Effector CD4-positive, alpha-beta T cell (primary cell): ENCODE results near the gene CCL4.
"Not testable (repeated sequence)": the region's sequence is repeated elsewhere in the genome, so short reads cannot be mapped to it uniquely, and the experiment has no call there.

Experiments used
- DNase-seq: peaks from one replicate; pipeline ENCODE4 v3.0.0-alpha.2; 2020

CCL4 gene

DNA sequence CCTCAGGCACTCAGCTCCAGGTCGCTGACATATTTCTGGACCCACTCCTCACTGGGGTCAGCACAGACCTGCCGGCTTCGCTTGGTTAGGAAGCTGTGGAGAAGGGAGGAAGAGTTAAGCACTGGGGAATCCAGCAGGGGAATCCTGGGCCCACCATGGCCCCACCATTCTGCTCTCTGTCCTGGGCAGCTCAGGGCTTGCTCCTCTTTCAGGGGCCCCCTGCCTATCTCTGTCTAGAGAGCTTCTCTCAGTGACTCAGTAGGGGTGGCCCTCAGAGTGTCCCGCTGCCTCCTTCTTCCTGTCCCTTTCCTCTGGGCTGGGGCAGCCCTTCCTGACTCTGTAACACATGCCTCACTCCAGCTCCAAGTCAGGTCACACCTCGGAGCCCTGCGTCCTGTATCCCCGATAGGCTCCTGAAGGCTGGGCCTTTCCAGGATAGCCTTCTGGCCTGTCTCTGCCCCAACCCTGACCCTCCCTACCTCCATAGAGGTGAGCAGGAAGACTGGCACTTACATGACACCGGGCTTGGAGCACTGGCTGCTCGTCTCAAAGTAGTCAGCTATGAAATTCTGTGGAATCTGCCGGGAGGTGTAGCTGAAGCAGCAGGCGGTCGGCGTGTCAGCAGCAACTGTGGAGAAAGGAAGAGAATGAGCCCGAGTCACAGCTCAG, 14.8 kb upstream of the CCL4 start:
- DNase-seq, result no peak

DNA sequence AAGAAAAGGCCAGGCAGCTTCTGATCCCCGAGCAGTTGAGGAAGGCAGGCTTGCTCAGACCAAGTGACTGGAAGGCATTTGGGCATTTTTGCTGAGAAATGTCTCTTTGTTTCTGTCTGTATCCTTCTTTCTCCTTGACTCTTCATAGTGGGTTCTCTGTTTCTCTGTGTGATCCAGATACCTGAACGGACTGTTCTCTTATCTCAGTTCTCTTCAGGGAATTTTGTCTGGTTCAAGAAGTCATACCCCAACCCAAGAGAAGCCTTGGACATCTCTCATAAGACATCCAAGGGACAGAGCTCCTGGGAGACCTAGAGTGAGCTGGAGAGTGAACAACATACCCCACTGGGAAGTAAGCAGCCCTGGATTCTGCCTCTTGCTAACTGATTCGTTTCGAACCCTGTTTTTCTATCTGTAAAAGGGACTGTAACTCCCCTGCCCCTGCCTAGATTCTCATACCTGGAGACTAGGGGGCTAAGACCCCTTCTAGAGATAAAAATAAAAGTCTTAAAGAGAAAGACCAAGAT, 14.2 kb upstream of the CCL4 start:
- no peak for DNase-seq

DNA sequence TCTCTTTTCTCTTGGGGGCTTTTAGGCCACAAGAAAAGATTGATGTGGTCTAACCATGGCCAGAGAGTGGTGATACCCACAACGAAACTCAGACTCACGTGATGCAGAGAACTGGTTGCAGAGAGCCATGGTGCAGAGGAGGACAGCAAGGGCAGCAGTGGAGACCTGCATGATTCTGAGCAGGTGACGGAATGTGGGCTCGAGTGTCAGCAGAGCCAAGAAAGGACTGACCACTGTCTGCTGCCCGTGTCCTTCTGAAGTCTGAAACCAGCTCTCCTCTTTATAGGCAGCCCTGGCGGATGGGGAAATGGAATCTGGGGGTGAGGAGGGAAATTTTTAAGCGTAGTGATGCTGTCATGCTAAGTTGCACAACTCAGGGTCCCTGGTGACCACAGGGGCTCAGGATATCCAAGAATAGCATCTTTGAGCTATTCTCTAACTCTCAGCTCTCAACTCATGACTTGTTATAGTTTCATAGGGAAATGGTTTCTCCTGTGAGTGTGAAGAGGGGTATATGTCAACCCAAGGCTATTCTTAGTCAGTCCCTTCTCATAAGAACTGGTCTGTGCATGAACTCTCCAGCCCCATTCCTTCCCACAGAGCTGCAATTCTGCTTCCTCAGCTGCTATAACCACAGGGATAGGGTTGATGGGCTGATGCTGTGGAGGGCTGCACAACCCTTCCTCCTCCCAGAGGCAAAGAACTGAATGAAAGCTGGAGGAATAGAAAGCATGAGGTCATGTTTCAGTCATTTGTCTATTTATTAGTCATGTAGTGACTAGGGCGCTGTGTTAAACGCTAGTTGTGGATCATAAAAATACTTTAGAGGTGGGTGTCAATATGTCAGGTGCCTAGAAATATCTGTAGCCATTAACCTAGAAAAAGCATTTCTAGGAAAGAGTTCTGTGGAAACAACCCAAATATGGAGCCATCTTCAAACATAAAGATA, 13.5 kb upstream of the CCL4 start, which contains the start of gene CCL3:
Gene CCL3, minus strand, starts transcription at position 256 of the 949 bp plus-strand sequence. Its CDS starts 85 bp downstream, at position 171.
- no peak for DNase-seq

DNA sequence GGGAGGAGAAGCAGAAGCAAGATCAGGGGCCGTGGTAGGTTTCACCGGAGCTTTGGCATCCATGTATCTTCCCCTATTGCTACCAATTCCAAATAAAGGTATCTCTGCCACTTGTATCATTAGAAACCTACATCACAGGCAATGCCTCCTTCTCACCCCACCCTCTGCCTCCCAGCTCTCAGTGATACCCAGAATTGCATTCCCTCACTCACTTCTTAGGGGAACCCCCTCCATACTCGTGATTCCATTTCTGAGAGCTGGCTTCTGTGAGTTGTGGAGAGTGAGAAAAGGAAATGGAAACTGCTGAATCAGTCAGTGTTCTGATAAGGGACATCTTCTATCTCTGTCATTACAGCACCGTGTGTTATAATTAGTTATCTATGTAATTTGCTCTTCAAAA, 11.4 kb upstream of the CCL4 start:
- no peak for DNase-seq

- not testable (repeated sequence) for DNase-seq
Measured at GRCh38 chr17:36092715-36093114, 10.9 kb upstream of the CCL4 start.

GRCh38 chr17:36094232-36094631, 9.4 kb upstream of the CCL4 start:
- no peak for DNase-seq

DNA sequence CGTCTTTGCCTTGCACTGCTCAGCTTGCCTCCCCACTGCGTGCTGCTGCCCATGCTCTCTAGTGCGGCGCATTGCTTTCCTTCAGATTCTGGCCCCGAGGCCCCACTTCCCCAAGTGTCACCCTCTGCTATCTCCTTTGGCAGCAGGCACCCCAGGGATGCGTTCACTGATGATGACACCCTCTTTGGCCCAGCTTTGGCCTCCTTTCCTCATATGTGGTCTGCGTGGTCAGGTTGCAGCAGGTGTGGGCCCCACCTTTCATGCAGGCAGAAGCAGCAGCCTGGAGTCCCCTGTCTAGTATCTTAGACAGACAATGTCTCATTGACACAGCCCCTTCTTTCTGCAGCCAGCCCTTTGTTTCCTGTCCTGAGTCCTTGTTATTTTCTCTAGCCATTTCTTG, 8.9 kb upstream of the CCL4 start:
- no peak for DNase-seq

DNA sequence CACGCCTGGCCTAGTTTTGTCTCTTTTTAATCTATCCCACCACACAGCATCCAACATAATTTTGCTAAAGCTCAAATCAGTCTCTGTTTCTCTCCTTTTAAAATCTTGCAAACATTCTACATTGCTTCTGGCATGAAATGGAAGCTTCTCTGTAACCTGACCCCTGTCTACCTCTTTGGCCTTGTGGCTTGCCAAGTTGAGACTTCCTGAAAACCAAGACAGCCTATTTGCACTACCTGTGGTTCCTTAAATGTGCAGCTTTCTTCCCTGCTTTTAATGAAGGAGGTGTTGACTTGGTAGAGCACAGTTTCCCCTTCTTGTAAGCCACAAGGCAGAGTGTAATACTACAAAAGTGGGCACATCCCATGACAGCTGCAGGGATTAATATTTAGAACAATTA, 7.6 kb upstream of the CCL4 start:
- DNase-seq, result no peak

GRCh38 chr17:36099004-36099403, 4.6 kb upstream of the CCL4 start:
- not testable (repeated sequence) for DNase-seq

GRCh38 chr17:36104246-36104645, 619 bp downstream of the CCL4 start:
- not testable (repeated sequence) for DNase-seq

DNA sequence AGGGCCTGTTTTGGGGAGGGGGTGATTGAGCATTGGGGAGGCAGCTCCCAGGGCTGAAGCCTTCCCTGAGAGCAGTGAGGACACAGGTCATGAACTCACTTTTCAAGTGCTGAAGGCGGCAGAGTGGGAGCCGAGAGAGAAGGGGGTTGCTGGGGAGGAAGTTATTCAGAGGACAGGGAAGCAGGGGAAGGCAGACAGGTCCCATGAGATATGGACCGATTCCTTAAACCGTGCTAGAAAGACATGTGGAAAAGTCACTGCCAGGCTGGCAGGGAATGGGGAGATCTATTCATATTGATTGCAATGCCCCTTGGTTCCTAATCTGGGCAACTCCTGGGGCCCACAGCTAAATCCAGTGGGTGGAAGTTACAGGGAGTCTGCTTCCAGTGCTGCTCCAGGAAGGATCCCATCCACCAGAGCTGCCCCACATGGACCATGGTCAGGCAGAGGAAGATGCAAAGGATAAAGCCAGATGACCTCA, 1.1 kb downstream of the CCL4 start:
- DNase-seq, result no peak

DNA sequence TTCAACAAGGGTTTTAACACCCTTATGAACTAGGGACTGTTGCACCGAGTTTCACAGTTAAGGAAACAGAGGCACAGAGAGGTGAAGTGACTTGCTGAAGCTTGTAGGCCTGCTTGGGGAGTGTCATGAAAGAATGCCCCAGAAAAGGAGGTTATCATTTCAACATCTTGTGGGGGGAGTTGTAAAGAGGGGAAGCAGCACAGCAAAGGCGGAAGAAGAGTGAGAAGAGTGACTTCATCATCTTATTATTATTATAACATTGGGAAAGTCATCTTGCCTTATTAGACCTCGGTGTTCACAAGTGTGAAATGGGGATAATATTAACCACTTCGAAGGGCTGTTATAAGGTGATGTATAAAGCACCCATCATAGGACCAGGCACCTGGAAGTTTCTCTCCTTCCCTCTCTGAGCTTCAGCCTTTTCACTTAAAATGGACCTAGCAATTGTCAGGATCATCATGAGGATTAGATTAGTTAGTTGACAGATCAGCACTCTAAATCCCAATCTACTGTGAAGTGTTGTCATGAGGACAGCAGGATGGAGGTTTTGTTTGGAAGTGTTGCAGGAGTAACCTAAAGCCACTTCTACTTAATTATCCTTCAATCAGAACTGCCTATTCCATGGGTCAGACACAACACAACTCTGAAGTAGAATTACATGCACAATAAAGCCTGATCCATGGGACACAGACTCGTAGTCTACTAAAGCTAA, 2.3 kb downstream of the CCL4 start:
- no peak for DNase-seq

- DNase-seq, result no peak
Measured at GRCh38 chr17:36106493-36106835, 2.8 kb downstream of the CCL4 start.

- no peak for DNase-seq
Measured at GRCh38 chr17:36107660-36108059, 4.0 kb downstream of the CCL4 start.

DNA sequence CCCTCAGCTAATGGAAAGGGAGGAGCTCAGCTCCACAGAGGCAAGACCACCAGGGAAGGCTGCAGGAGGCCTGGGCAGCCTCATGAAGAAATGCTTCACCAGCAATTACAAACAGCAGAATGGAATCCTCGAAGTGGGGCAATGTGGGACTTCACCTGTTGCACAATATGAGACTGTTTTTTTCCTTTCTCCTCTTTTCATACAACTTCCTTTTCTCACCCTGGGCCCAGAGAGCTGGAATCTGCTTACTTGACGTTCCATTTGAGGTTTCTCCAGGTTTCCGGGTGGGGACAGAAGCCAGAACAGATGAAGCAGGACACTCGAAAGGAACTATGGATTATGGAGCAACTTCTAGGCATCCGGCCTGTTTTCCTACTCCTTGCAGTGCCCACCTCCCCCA, 4.6 kb downstream of the CCL4 start:
- DNase-seq, result not testable (repeated sequence)

- no peak for DNase-seq
Measured at GRCh38 chr17:36111068-36111490, 7.5 kb downstream of the CCL4 start.

DNA sequence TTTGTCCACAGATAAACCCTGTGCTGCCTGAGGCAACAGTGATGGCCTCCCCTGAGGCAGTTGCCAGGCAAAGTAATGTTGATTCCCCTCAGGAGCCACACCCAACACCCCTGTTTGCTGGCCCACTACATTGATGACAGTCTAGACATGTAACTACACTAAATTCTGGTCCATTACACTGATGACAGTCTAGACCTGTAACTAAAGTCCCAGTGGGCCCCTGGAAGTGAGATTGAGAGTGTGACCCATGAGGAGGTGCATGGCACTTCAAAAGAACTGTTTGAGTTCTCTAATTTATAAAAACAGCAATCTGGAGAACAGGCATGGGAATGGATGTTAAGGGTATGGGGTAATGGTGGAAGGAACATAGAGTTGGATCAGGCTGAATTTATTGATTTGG, 8.9 kb downstream of the CCL4 start:
- no peak for DNase-seq

DNA sequence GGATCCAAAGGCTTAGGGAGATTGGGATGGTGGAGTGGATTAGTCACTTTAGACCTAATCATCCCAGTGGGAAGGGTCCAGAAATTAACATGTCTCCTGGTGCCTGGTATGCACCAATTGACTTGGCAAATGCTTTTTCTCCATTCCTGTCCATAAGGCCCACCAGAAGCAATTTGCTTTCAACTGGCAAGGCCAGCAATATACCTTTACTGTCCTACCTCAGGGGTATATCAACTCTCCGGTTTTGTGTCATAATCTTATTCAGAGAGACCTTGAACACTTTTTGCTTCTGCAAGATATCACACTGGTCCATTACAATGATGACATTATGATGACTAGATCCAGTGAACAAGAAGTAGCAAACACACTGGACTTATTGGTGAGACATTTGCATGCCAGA, 9.5 kb downstream of the CCL4 start:
- DNase-seq, result not testable (repeated sequence)

- not testable (repeated sequence) for DNase-seq
Measured at GRCh38 chr17:36114971-36115648, 11.5 kb downstream of the CCL4 start.

GRCh38 chr17:36115649-36115977, 12.0 kb downstream of the CCL4 start:
- not testable (repeated sequence) for DNase-seq

DNA sequence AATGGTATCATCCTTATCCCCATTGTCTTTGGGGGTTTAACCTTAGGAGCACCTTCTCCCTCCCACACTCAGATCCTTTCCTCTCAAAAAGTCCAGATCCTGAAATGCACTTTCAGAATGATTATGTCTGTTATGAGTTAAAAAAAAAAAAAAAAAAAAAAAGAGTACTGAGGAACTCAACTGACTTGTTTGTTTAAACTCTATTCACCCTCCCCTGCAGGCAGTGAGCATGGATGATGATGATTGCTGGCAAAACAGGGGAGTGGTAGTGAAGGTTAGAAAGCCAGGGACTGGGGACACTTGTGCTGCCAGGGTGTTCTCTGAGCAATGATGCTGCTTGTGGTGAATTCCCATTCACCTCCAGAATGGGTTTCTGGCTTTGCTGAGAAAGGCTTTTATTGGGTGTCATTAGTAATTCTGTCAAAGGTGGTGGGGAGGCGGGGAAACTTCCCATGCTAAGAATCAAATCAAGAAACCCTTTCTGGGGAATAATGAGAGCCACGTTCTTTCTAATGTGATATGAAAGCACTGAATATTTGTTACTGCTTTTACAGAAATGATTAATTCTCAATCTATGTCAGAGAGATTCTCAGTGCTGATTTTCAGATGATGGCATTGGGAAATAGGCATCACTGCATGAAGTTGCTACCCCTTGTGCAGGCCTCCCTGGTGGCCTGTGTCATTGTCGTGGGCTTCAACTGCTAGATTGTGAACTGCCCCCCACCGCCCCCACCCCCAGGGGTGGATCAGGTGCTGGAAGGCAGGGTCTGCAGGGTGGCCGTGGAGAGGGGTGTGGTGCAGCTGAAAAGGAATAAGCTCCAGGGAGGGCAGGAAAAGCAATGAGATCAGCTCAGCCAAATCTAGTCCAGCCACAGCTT, 14.1 kb downstream of the CCL4 start:
- DNase-seq, result no peak
